IMR-90 (cell line): ENCODE results near the gene AGAP1.

Experiments used
- BHLHE40 ChIP-seq: fragments of 150-350 bp; IDR thresholded peaks from 2 replicates; pipeline ENCODE4 v1.6.1; 2016; ENCODE audit warnings: mild to moderate bottlenecking, low read depth, low read length
- CEBPB ChIP-seq: IDR thresholded peaks from 2 replicates; pipeline ENCODE4 v1.6.1; 2012; ENCODE audit warnings: low read depth, low read length, improper control_type of control experiment
- CTCF ChIP-seq: conservative IDR thresholded peaks from 2 replicates; pipeline ENCODE4 v1.5.1; 2012; ENCODE audit warnings: mild to moderate bottlenecking, low read depth, low read length, improper control_type of control experiment
- ELK1 ChIP-seq: fragments of 150-350 bp; IDR thresholded peaks from 2 replicates; pipeline ENCODE4 v1.6.1; 2016; ENCODE audit warnings: low read depth, mild to moderate bottlenecking, low read length, moderate library complexity, borderline replicate concordance
- MAZ ChIP-seq: IDR thresholded peaks from 2 replicates; pipeline ENCODE4 v1.6.1; 2012; ENCODE audit warnings: low read depth, mild to moderate bottlenecking, low read length, improper control_type of control experiment, moderate library complexity, borderline replicate concordance
- NFE2L2 ChIP-seq: fragments of 150-350 bp; IDR thresholded peaks from 2 replicates; pipeline ENCODE4 v1.6.1; 2016; ENCODE audit warnings: low read depth, mild to moderate bottlenecking, low read length
- POLR2A ChIP-seq: IDR thresholded peaks from 2 replicates; pipeline ENCODE4 v1.6.1; 2012; ENCODE audit warnings: mild to moderate bottlenecking, low read depth, low read length
- RAD21 ChIP-seq: IDR thresholded peaks from 2 replicates; pipeline ENCODE4 v1.6.1; 2012; ENCODE audit warnings: low read length, improper control_type of control experiment
- RCOR1 ChIP-seq: IDR thresholded peaks from 2 replicates; pipeline ENCODE4 v1.6.1; 2012; ENCODE audit warnings: mild to moderate bottlenecking, low read length, improper control_type of control experiment; ENCODE audit not compliant: insufficient replicate concordance
- SMC3 ChIP-seq: fragments of 150-350 bp; IDR thresholded peaks from 2 replicates; pipeline ENCODE4 v1.6.1; 2016; ENCODE audit warnings: low read depth, mild to moderate bottlenecking, antibody characterized with exemption, low read length, moderate library complexity
- USF2 ChIP-seq: fragments of 150-350 bp; IDR thresholded peaks from 2 replicates; pipeline ENCODE4 v1.6.1; 2017; ENCODE audit warnings: mild to moderate bottlenecking, antibody characterized with exemption, low read length, low read depth

GRCh38 chr2:235951982-235952381 is 458.1 kb downstream of the AGAP1 start:
- TF ChIP-seq CTCF = no peak
- no peak for TF ChIP-seq POLR2A
- no peak for TF ChIP-seq ELK1
- no peak for TF ChIP-seq CEBPB
- no peak for TF ChIP-seq BHLHE40
- TF ChIP-seq NFE2L2 = no peak
- no peak for TF ChIP-seq RCOR1
- no peak for TF ChIP-seq RAD21
- TF ChIP-seq USF2 = no peak
- no peak for TF ChIP-seq SMC3
- TF ChIP-seq MAZ = no peak
